Cardiac fibroblast (primary cell): ENCODE results near the gene SLC22A23.

Experiments used
- DNase-seq, 2 donors: peaks; one replicate each; pipeline versions ENCODE4 v3.0.0 to v3.0.0-alpha.2; 2010; ENCODE audit warnings: low read depth in 2 of 2
- H3K4me3 ChIP-seq, 2 donors: replicated peaks in 1 of 2; 1 replicate in 1 of 2; 2 replicates in 1 of 2; pipeline ENCODE4 v1.5.1; 2011; ENCODE audit warnings: low read depth in 2 of 2, low read length in 2 of 2, mild to moderate bottlenecking in 2 of 2, moderate library complexity in 1 of 2
- CTCF ChIP-seq: IDR thresholded peaks from one replicate; pipeline ENCODE4 v1.5.1; 2011; ENCODE audit warnings: low read depth, mild to moderate bottlenecking, low read length, inconsistent platforms

Gene SLC22A23

DNA sequence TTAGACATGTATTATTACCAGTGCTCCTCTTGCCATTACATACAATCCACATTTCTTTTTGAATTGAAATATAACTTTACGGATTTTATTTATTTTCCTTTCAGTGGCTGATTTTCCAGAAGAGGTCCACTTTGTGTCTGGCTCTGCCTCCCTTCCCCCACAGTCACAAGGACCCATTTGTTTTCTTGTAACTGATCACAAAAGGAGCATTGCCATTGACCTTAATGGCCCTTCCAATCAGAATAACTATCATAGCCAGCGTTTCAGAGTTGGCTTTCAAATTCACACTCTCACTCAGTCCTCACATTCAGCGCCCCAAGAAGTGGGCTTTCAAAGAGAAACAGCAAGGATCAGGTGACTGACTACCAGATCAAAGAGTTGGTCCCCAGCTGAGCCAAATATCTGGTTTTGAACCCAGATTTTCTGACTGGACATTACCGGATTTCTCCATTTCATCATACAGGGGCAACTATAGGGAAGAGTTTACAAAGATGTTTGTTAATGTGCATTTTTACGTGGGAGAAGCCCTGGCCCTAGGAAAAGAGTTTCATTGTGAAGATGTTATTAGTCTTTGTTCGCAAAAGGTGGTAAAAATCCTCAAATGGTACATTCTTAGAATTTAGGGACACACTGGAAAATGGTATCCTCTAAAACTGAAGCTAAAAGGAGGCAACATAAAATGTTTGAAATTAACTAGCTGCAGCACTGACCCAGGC is 2.0 kb upstream of the SLC22A23 start:
- no peak for DNase-seq

DNA sequence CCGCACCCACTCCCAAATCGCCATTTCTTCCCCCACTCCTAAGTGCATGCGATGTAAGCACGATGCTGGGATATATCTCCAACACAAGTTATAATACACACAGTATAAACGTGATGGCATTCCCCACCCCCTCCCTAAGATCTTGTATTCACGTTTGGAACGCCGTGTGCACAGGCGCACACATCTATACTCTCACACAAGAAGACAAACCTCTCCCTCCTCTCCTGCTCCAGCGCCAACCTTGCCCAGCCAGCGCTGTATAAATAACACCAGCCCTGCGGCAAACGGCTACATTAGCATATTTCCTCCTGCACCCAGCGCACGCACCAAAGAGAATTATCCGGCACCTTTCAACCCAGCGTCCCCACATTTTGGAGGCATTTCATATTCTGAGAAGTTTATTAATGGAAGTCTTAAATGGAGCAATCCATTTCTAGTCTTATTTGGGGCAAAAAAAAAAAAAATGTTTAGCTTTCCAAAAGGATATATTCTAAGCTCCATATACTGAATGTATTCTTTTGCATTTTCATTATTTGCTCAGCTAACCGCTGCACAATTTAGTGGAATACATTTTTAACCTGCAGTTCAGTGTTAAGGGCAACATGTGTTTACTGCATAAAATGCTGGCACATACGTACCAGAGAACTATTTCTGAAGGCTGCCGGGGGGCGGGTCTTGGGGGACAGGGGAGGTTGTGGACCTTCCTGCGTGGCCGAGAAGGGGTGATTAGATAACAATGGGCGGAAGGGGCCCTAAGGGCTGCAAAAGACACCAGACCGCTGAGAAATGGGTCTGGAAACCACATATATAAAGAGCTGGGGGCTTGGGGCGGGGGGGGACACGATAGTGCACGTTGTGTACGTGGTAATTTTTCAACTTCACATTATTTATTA is 1.1 kb upstream of the SLC22A23 start:
- peak in 1 of 2 donors; percentile 38 for DNase-seq
- no peak for TF ChIP-seq CTCF

More for the DNA sequence above, 2.0 kb upstream of the SLC22A23 start:
- no peak overlapping the region for H3K4me3 ChIP-seq
- no peak for TF ChIP-seq CTCF

GRCh38 chr6:3456395-3456897 is 404 bp downstream of the SLC22A23 start:
- peak overlapping the region; percentile 63 to 89 for H3K4me3 ChIP-seq
- no peak for TF ChIP-seq CTCF
- no peak for DNase-seq

More for the DNA sequence above, 1.1 kb upstream of the SLC22A23 start:
- peak overlapping the region; percentile 41 to 89 for H3K4me3 ChIP-seq

DNA sequence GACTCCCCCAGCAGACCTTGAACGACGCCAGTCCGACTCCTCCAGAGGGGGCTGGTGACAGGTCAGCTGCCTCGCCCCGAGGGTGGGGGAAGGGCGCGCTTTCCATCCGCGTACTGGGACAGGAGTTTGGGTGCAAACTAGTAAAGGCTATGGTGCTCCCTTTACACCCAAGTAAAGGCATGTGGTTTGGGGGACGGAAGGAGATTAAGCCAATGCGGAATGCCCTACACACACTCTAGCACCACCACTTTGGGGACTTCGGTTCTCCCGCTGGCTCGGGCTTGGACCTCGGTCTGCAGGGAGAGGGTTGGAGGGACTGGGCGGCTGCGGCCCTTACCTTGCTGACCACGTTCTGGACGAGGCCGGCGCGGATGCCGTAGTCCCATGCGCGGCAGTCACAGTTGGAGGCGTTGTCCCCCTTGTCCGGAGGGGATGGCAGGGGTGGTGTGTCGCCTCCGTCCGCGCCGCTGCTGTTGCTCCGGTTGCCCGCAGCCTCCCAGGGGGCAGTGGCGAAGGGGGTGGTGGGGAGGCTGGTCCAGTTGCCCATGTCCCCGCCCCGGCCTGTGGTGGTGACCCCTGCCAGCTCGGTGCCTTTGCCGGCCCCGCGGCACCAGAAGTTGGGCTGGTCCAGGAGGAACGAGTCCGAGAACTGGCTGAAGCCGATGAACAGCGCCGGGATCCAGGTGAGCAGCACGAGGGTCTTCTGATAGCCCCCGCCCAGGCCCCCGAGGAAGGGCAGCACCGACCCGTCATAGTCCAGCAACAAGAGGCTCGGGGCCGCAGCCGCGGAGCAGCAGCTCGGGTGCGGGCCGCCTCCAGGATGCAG is 1.1 kb downstream of the SLC22A23 start:
- H3K4me3 ChIP-seq, result peak overlapping the region; percentile 63 to 89
- DNase-seq, result peak in 1 of 2 donors; percentile 14
- no peak for TF ChIP-seq CTCF

DNA sequence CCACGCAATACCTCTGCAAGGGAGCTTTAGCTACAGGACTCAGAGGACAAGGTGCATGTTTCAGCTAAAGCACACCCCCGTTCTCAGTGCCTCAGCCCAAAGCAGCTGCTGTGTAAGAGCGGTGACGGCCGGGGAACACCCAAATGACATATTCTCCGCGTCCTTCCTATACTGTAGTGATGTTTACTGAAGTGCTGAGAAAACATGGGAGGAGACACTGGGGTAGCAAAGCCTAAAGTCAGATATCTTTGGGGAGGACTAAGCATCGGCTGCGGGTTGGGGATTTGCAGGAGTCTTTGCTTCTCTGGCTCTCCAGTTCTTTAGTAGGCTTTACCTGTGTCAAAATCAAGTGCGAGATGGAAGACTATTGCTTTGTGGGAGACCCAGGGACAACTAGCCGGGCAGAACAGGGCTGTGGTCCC is 1.7 kb downstream of the SLC22A23 start:
- H3K4me3 ChIP-seq, result peak overlapping the region; percentile 63 to 89
- peak in 1 of 2 donors; percentile 33 for DNase-seq
- TF ChIP-seq CTCF, result no peak

DNA sequence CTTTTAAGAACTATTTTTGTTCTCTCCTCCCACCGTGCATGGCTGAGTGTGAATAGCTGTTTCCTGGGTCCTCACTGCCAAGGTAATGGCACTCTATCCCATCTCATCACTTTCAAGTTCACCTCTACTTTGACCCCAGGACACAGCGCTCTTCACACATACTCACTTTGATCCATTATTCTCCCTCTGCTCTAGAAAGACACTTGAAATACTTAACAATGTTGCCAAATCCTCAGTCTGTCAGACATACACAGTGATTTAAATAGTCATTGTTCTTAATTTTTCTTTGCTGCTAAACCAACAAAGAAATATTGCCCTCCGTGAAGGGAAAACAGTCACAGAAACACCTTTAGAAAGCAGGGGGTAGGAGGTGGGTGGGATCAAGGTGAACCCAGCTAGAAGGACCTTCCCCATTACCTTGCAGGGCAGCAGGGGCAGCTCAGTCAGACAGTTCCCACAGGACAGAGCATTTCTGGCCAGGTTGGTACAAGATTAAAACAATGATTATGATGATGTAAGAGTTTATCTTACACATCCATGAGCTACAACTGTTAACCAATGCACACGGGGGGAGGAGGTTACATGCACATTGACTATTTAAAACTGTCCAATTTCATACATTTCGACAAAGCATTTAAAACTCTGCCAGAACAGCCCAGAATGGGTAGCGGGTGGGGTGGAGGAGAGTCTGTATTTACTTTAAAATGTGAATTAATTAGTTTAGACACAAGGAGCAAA is 2.4 kb downstream of the SLC22A23 start:
- H3K4me3 ChIP-seq, result peak overlapping the region in 1 of 2 donors; percentile 89
- TF ChIP-seq CTCF, result no peak
- DNase-seq, result peak in 1 of 2 donors; percentile 9
